ENCODE results near the gene KAT6B. TPM values are rescaled to one million over a fixed set of nuclear protein-coding genes. Genes with fewer than 3 reads are reported as not detected.

The KAT6B gene
- total and polyA plus RNA-seq, 8 donors: 3.7 to 109 (median 34.3) TPM

GRCh38 chr10:74813381-74814259 lies 12.8 kb upstream of the KAT6B start:
- Histone ChIP-seq H3K27me3 (no peaks in the 10 kb centered on the region), H3K9me3 (peaks cover 0 to 11% (median 3%) of the 10 kb centered on the region in 4 donors), H3K36me3 (no peaks in the 10 kb centered on the region), H3K4me3 (no peak overlapping the region), H3K27ac (no peak overlapping the region), H3K4me1 (no peaks in the 10 kb centered on the region)
- intact Hi-C loops (cut with DNase I; ENCODE audit: low total_unique reads): no loop called here
- WGBS, 5 donors: 53 to 59% (median 54%) methylated on average over 40 to 53 of the region's 53 CpGs
- TF ChIP-seq CTCF (IDR thresholded peaks at IDR 0.05): no peak
- no peak for TF ChIP-seq EP300 (IDR thresholded peaks at IDR 0.05)
- no peak for TF ChIP-seq POLR2A (IDR thresholded peaks at IDR 0.05)
- TF ChIP-seq POLR2AphosphoS5 (IDR thresholded peaks at IDR 0.05): no peak
- no peak for DNase-seq

DNA sequence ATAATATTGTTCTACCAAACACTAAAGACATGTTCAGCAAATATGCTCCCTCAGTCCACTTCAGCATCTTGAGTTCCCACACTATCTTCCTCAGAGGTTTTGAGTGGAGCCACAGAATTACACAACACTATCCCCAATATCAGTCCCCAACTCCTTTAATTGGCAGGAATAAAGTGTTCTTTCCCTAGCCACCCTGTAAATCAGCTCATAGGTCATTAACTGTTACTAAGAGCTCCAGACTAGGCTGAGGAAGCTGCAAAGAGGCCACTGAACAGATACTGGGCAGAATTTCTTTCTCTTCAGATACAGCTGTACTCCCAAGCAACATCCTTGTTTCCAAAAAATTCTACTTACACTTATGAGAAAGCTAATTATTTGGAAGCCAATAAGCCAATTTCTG lies 11.6 kb upstream of the KAT6B start:
- no peak for DNase-seq
- no peak overlapping the region for H3K27ac ChIP-seq
- H3K4me1 ChIP-seq: no peaks in the 10 kb centered on the region
- intact Hi-C loops (cut with DNase I; ENCODE audit: low total_unique reads): no loop called here
- no peaks in the 10 kb centered on the region for H3K36me3 ChIP-seq
- H3K27me3 ChIP-seq: no peaks in the 10 kb centered on the region
- H3K9me3 ChIP-seq: peaks cover 0 to 11% (median 3%) of the 10 kb centered on the region in 4 donors
- H3K4me3 ChIP-seq: no peak overlapping the region
- TF ChIP-seq POLR2A (IDR thresholded peaks at IDR 0.05): no peak
- no peak for TF ChIP-seq POLR2AphosphoS5 (IDR thresholded peaks at IDR 0.05)
- no peak for TF ChIP-seq EP300 (IDR thresholded peaks at IDR 0.05)
- TF ChIP-seq CTCF (IDR thresholded peaks at IDR 0.05): no peak

GRCh38 chr10:74816824-74817498 lies 9.4 kb upstream of the KAT6B start:
- 84 to 95% (median 88%) methylated on average over 4 of the region's 4 CpGs for WGBS, 5 donors
- H3K4me1 ChIP-seq: peaks cover 3 to 11% (median 9%) of the 10 kb centered on the region in 4 donors

More at GRCh38 chr10:74816824-74817498, 9.4 kb upstream of the KAT6B start:
- H3K36me3 ChIP-seq: no peaks in the 10 kb centered on the region
- no peak overlapping the region for H3K4me3 ChIP-seq
- H3K27ac ChIP-seq: no peak overlapping the region
- no peaks in the 10 kb centered on the region for H3K27me3 ChIP-seq
- H3K9me3 ChIP-seq: peaks cover 0 to 11% (median 3%) of the 10 kb centered on the region in 4 donors
- DNase-seq: no peak
- TF ChIP-seq EP300 (IDR thresholded peaks at IDR 0.05) (no peak), POLR2A (IDR thresholded peaks at IDR 0.05) (no peak), CTCF (IDR thresholded peaks at IDR 0.05) (no peak), POLR2AphosphoS5 (IDR thresholded peaks at IDR 0.05) (no peak)
- intact Hi-C loops (cut with DNase I; ENCODE audit: low total_unique reads): no loop called here

Measured in stomach (tissue), 9 donors.